Measurements from ENCODE around the gene INPP5E. TPM values are rescaled to one million over a fixed set of nuclear protein-coding genes. Genes with fewer than 3 reads are reported as not detected.

Gene INPP5E
- total and polyA plus RNA-seq, 12 donors = 6.6 to 16.8 (median 9.3) TPM

DNA sequence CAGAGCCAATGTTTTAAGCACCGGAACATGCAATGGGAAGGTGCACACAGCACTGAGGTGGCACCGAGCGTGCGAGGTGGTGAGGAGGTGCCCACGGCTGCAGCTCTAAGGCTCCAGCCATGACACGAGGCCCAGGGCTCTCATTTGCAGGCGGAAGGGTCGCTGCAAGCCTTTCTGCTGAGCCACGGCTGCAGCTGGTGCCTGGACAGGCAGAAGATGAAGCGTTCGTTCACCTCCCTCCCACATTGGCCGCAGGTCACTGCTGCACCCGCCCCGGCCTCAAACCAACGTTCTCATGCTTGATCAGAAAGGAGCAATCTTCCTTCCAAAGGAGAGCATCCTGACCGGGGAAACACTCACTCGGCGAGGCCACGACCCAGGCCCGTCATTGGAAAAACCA lies 4.5 kb upstream of the INPP5E start:
- Histone ChIP-seq H3K27me3 (no peaks in the 10 kb centered on the region), H3K36me3 (peaks cover 3 to 89% (median 54%) of the 10 kb centered on the region in 9 donors), H3K4me1 (peaks cover 0 to 12% (median 7%) of the 10 kb centered on the region in 9 donors), H3K4me3 (no peak overlapping the region), H3K27ac (no peak overlapping the region), H3K9me3 (no peaks in the 10 kb centered on the region)
- WGBS, 2 donors = 93 to 96% methylated on average over 20 of the region's 20 CpGs
- DNase-seq (no peak), ATAC-seq (no peak)
- TF ChIP-seq, protein P1, sequence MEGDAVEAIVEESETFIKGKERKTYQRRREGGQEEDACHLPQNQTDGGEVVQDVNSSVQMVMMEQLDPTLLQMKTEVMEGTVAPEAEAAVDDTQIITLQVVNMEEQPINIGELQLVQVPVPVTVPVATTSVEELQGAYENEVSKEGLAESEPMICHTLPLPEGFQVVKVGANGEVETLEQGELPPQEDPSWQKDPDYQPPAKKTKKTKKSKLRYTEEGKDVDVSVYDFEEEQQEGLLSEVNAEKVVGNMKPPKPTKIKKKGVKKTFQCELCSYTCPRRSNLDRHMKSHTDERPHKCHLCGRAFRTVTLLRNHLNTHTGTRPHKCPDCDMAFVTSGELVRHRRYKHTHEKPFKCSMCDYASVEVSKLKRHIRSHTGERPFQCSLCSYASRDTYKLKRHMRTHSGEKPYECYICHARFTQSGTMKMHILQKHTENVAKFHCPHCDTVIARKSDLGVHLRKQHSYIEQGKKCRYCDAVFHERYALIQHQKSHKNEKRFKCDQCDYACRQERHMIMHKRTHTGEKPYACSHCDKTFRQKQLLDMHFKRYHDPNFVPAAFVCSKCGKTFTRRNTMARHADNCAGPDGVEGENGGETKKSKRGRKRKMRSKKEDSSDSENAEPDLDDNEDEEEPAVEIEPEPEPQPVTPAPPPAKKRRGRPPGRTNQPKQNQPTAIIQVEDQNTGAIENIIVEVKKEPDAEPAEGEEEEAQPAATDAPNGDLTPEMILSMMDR (IDR thresholded peaks at IDR 0.05) = no peak
- intact Hi-C loops (cut with DNase I) = no loop called here

DNA sequence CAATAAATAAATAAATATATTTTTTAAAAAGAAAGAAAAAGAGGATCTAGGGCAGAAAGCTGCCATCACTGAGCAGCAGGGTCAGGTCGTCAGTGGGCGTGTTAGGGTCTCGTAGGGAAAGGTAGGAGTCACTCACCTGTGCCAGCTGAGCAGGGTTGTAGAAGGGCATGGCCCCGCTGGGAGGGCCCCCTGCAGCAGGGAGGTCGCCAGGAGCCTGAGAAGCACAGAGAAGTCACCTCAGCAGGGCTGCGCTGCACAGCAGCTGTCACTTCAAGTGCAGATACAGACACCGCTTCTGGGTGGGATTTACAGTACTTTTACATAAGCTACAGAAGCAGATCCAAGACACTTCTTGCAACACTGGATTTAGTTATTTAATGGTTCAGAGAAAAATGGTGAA lies 4.0 kb upstream of the INPP5E start:
- Histone ChIP-seq H3K4me3 (no peak overlapping the region), H3K36me3 (peaks cover 3 to 85% (median 50%) of the 10 kb centered on the region in 9 donors), H3K27me3 (no peaks in the 10 kb centered on the region), H3K4me1 (peaks cover 0 to 17% (median 10%) of the 10 kb centered on the region in 9 donors), H3K9me3 (no peaks in the 10 kb centered on the region), H3K27ac (no peak overlapping the region)
- ATAC-seq (no peak), DNase-seq (no peak)
- intact Hi-C loops (cut with DNase I) = no loop called here
- WGBS, 2 donors = 94 to 96% methylated on average over 7 of the region's 7 CpGs
- TF ChIP-seq, protein P1 (IDR thresholded peaks at IDR 0.05) = no peak

DNA sequence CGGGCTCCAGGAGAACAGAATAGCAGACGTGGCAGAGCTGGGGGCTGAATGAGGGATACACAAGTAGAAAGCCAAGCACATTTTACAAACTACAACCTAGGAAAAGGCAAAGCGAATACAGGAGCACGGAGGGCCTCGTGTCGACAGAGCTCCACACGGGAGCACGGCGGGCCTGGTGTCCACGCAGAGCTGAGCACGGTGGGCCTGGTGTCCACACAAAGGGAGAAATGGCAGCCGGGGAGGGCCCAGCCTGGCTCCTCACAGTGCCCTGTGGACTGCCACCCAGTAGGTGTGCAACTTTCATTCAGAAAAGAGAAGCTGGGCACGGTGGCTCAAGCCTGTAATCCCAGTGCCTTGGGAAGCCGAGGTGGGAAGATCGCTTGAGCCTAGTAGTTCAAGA lies 3.4 kb upstream of the INPP5E start:
- H3K27ac ChIP-seq = no peak overlapping the region
- H3K4me3 ChIP-seq = no peak overlapping the region
- peaks cover 3 to 83% (median 49%) of the 10 kb centered on the region in 9 donors for H3K36me3 ChIP-seq
- H3K4me1 ChIP-seq = peaks cover under 1 to 23% (median 16%) of the 10 kb centered on the region in 9 donors
- intact Hi-C loops (cut with DNase I) = no loop called here
- DNase-seq = no peak
- WGBS, 2 donors = 95% methylated on average over 15 of the region's 15 CpGs
- H3K27me3 ChIP-seq = no peaks in the 10 kb centered on the region
- TF ChIP-seq, protein P1 (IDR thresholded peaks at IDR 0.05) = no peak
- no peaks in the 10 kb centered on the region for H3K9me3 ChIP-seq
- no peak for ATAC-seq

DNA sequence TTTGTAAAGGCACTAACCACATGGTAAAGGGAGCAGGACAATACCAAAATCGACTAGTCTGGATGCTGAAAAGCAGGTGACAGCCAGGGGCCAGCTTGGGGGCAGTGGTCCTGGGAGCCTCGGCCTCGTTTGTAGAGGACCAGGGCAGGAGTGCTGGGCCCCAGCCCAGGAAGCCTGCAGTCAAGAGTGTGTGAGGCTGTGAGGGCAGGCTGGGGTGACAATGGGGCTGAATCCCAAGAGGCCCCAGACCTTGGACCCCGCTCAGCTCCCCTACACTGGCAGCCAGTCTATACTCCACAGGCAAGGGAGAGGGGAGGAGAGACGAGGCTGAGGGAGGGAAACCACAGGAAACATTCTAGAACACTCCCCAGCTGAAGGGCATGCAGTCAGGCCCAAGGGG lies 2.6 kb upstream of the INPP5E start:
- peaks cover 9 to 31% (median 25%) of the 10 kb centered on the region in 9 donors for H3K4me1 ChIP-seq
- TF ChIP-seq, protein P1 (IDR thresholded peaks at IDR 0.05) = no peak
- 77 to 78% methylated on average over 5 of the region's 5 CpGs for WGBS, 2 donors

More for the DNA sequence above, 2.6 kb upstream of the INPP5E start:
- ATAC-seq (no peak), DNase-seq (no peak)
- Histone ChIP-seq H3K36me3 (peaks cover 3 to 74% (median 41%) of the 10 kb centered on the region in 9 donors), H3K27me3 (no peaks in the 10 kb centered on the region), H3K9me3 (no peaks in the 10 kb centered on the region), H3K4me3 (no peak overlapping the region), H3K27ac (no peak overlapping the region)
- intact Hi-C loops (cut with DNase I) = no loop called here

All from heart right ventricle (tissue), 16 donors.